Stimulated activated CD4-positive, alpha-beta T cell treated with anti-CD3 and anti-CD28 coated beads, Interleukin-15, amount 100 ng/mL, for 48 hours (primary cell): ENCODE results near the gene TMEM156.

Experiments
- DNase-seq, 2 donors: peaks; one replicate each; pipeline ENCODE4 v3.0.0-alpha.2; 2020; ENCODE audit warnings: low read depth in 2 of 2

Gene TMEM156, protein sequence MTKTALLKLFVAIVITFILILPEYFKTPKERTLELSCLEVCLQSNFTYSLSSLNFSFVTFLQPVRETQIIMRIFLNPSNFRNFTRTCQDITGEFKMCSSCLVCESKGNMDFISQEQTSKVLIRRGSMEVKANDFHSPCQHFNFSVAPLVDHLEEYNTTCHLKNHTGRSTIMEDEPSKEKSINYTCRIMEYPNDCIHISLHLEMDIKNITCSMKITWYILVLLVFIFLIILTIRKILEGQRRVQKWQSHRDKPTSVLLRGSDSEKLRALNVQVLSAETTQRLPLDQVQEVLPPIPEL

DNA sequence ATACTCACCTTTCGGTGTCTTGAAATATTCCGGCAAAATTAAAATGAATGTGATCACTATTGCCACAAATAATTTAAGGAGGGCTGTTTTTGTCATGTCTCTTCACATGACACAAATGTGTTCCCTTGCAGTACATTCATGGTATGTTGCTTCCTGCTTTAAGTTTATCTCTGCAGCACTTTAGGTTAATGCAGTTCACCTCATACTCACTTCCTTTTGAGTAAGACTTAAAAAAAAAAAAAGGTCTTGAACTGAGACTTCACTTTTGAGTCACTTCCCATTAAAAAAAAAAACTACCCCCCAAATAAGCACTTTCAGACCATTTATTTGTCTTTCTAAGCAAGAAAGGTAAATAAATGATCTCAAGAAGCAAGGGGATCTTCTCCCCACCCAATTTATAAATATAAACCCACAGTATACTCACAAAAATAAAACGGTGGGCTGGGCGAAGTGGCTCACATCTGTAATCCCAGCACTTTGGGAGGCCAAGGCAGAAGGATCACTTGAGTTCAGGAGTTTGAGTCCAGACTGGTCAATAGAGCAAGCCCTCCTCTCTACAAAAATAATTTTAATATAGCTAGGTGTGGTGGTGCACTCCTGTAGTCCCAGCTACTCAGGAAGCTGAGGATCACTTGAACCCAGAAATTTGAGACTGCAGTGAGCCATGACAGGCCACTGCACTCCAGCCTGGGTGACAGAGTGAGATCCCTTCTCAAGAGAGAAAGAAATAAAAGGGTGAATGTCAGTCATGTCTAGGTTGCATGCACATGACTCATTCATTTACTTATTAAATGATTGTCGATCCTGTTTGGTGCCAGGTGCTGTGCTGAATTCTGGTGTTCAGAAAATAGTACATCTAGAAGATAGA is at the start of gene TMEM156:
TSS of gene TMEM156 (minus strand) at position 192 of the 868 bp plus-strand sequence. CDS start at position 96, 96 bp downstream.
- no peak for DNase-seq

DNA sequence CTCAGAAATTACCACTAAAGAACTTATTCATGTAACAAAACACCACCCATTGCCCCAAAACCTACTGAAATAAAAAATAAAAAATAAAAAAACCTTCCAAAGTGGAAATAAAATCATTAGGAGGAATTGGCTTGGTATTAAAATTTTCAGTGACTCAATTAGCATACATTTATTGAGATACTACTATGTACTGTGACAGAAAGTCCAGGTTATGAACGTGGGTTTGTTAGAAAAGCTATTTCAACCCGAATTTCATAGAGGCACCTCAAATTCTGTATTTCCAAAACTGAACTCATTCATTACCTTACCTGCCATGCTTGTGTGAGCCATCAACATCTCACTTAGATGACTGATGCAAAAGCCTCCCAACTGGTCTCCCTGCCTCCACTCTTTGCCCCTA is 46.6 kb upstream of the TMEM156 start:
- DNase-seq: no peak

DNA sequence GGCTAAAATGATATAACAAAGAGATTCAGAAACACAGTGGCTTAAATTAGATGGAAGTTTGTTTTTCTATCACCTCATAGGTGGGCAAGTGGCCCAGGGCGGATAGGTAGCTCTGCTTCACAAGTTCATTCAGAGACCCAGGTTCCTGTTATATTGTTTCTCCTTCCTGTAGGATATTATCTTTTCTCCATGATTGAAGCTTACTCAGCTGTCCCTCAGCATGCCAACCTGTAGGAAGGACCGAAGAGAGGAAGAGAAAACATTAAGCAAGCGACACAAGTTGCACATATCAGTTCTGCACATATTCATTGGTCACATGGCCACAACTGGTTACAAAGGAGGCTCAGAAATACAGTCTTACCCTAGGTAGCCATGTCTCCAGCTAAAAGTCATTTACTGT is 36.7 kb upstream of the TMEM156 start:
- DNase-seq: no peak

DNA sequence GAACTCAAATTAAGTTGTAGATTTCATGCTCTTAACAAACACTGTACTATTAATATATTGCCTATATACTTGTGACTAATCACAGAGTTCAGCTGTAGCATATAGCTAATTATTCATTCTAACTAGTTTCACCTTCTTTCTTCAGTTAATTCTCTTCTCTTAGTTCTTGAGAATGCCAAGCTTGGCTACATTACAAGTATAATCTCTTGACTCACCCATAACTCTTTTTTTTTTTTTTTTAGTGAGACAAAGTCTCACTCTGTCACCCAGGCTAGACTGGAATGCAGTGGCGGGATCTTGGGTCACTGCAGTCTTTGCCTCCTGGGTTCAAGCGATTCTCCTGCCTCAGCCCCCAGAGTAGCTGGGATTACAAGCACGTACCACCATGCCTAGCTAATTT is 35.2 kb upstream of the TMEM156 start:
- DNase-seq: no peak

DNA sequence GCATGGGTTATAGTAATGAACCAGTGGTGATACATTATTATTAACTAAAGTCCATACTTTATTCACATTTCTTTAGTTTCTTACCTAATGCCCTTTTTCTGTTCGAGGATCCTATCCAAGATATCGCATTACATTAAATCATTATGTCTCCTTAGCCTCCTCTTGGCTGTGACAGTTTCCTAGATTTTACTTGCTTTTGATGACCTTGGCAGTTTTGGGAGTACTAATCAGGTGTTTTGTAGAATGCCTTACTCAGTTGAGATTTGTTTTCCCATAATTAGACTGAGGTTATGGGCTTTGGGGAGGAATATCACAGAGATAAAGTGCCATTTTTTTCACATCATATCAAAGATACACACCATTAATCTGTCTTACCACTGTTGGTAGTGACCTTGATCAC is 34.8 kb upstream of the TMEM156 start:
- no peak for DNase-seq

DNA sequence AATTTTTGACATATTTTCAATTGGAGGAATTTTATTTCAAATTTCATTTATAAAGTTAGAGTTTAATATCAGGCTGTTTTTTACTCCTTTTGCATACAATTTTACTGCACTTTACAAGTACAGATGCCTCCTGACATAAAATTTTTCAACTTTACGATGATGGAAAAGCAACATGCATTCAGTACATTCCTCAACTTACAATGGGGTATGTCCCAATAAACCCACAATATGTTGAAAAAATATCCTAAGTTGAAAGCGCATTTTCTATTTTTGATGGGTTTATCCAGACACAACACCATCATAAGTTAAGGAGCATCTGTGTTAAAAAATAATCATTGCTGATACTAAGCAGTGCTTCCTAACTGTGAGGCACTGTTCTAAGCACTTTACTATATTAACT is 34.2 kb upstream of the TMEM156 start:
- no peak for DNase-seq

DNA sequence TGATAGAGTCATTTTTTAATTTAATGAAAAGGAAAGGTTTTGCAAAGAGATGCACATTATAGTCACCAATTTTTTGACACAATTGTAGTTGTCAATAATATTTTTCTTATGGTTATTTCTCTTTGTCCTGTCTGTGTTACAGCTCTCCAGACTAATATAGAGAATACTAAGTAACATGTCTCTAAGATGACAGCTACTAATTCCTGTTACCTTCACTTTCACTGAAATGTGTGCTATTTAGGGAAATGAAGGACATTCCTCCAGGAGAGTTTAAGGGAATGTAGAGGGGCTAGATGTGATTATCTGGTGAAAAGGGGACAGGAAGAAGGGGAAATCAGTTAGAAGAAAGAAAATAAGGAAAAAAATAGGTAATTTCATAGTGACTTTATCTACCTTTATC is 31.2 kb upstream of the TMEM156 start:
- DNase-seq: no peak

DNA sequence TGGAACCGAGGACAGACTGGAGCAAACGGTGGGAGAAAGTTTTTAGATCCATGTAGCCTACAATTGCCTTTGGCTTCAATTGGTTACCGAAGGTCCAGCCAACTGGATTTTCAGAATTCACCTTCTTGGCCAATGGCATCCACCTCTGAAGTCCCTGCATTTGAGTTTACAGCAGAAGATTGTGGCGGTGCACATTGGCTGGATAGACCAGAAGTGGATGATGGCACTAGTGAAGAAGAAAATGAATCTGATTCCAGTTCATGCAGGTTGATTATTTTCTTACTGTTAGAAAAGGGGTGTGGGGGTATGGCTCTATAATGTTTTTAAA is 30.5 kb upstream of the TMEM156 start:
- DNase-seq: no peak

DNA sequence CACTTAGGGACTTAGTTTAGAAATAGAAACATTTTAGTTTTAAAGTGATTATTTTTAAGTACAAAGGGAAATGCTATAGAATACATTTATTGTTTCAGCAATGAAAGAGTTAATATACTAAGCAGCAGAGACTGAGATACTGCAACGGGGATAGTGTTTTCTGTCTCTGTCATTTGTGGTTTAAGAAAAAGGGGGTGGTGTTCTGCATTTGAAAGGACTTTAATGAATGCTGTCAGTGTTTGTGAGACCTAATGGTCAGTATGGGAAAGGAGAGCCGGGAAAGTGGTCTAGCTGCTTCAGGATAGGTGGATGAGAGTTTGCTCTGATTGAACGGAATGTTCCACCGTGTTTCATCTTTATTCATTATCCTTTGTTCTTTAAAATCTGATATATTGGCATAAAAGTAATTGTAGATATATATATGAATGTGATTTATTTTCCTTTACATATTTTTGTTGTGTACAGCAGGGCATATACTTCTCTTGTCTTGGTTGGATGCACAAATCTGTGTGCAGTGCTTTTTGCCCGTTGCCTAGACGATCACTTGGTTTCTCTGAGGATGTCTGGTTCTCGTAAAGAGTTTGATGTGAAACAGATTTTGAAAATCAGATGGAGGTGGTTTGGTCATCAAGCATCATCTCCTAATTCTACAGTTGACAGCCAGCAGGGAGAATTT is 30.0 kb upstream of the TMEM156 start, which contains the start of gene KLHL5:
TSS of gene KLHL5 (plus strand) at position 139 of the 676 bp plus-strand sequence. CDS start at position 560, 421 bp downstream.
- DNase-seq: no peak

DNA sequence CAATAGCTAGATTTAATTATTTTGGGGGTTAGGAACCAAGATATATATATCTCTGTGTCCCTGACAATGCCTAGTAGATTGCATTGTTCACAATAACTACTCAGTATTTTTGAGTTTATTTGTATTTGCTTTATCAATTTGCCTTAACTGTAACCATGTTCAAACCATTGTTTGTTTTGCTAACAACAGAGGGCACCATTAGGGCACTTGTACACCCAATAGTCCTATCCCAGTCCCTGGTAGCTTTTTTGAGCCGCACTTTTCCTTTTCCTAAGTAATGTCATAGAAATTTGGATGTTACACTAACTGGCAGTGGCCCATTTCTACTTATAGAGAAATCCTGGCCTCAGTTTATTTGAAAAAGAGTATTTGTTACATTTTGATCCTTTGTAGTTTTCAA is 29.2 kb upstream of the TMEM156 start:
- no peak for DNase-seq

DNA sequence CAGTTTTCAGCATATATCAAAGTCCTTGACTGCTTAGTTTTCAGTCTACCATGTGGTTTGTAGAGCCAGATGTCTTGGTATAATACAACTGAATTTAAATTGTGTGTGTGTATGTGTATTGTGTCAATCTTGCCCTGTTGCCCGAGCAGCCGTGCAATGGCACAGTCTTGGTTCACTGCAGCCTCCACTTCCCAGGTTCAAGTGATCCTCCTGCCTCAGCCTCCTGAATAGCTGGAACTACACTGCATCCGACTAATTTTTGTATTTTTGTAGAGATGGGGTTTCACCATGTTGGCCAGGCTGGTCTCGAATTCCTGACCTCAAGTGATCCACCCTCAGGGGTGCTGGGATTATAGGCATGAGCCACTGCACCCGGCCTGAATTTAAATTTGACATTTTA is 23.8 kb upstream of the TMEM156 start:
- no peak for DNase-seq

DNA sequence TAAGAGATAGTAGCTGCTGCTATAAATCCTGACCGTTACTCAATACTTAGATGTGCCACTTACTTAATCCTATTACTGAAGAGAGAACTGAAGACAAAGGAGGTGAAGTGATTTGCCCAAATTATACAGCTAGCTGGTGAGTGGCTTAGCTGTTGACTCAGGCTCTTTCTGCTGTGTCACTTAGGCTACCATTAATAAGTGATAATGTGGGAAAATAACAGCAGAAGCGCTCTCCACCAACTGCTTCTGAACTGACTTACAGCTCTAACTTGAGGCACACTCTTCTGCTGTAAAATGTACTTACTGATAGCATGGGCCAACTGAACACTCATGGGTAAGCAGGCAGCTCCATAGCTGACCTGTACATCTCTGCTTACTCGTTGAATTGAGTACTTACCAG is 22.3 kb upstream of the TMEM156 start:
- no peak for DNase-seq

DNA sequence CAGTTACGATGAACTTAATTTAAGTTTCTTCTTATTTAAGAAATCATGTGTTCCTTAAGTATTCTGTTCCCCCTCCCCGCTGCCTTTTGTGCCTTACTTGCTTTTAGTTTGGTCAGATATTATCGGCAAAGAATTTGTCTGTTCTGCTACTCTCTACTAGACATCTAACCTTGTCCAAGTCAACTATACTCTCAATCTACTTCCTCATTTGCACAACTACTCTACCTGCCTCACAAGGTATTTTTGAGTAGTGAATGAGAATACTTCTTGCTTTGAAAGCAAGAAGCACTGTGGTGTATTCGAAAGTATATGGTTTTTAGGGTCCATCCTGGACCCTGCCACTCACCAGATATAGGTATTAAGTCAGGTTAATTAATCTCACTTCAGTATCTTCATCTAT is 21.8 kb upstream of the TMEM156 start:
- DNase-seq: no peak

DNA sequence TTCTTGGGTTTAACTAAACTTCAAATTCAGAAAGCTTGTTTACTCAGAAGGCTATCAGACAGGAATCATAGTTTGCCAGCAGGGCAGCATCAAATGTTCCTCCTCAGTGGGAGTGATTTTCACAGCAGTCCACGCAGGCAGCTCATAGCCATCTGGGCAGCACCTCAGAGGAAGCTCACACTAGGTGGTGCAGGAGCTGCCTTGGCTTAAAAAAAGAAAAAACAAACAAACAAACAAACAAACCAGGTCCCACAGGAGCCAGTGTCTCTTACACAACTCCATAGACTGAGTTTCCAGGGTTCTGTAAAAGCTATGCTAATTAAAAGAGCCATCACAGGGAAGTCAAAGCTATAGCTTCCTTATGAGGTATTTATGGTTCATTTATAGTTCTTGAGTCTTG is 19.3 kb upstream of the TMEM156 start:
- DNase-seq: no peak

DNA sequence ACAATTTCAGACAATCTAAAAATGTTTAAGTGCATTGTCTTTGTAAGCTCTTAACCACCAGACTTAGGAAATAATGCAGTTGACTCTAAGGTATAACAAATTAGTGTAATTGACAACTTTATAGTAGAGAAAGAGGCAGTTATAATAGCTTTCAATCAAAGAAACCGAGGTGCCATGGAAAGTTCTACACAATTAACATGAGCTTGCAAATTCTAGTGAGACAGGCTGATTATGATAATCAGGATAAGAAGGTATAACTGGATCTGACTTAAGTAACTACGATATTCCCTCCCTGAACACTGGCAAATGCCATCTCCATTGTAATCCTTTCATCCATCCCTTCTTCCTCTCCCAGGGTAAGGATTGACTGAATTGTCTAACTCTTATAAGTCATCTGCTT is 18.4 kb upstream of the TMEM156 start:
- no peak for DNase-seq

DNA sequence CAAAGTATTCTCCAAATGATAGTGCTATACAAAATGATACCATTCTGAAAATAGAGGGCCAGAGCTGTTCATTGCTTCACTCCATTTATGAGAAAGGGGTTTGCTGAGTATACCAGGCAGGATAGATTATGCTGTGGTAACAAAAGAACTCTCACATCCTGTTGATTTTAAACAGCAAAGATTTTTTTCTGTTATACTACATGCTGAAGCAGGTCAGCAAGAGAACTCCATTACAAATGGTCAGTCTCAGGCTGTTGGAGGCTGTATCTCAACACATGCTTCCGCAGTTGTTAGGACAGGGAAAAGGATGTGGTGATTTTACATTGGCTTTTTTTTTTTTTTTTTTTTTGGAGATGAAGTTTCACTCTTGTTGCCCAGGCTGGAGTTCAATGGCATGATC is 16.1 kb upstream of the TMEM156 start:
- no peak for DNase-seq

DNA sequence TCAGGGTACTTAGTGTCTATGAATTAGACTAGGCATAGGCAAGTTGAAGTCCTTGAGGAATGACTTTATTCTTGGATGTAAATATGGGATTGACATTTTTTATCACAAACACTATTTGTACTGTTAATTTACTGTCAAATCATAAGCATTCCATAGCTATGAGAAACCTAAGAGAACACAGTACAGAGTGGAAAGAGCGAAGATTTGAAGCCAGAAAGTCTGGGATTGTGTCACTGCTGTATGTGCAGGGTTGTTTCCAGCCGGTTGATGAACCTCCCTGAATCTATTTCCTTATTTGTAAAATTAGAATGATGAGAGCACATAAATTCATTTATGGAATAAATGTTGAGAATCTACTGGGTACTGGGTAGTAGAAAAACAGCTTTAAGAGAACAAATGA is 15.5 kb upstream of the TMEM156 start:
- no peak for DNase-seq

DNA sequence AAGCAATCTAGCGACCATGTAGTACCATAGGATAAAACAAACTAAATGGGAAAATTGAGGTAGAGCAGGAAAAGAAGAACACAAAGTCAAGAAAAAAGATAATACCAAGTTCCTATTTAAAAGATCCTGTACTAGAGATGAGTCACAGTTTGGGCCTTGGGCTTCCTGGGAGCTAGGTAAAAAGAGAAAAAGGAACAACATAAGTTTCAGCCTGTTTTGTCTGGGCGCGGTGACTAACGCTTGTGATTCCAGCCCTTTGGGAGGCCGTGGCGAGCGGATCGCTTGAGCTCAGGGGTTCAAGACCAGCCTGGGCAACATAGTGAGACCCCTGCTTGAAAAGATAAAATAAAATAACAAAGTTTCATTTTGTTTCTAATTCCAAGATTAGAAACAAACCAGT is 14.0 kb upstream of the TMEM156 start:
- DNase-seq: no peak

DNA sequence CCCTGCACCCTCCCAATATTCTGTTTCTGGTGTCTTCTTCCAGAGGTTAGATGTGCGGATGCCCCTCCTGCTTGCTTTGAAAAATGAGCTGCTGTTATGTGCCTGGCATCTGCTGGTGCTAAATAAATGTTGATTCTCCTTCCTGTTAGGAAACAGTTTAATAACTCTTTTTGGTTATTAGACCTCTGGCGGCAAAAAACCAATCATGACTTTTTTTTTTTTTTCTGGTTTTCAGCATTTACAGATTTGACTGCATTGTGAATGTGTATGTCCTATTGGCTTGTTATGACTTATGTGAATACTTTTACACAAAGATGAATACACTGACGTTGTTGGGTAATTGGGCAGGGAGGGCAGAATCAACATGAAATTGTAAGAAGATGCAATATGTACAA is 13.6 kb upstream of the TMEM156 start:
- no peak for DNase-seq

DNA sequence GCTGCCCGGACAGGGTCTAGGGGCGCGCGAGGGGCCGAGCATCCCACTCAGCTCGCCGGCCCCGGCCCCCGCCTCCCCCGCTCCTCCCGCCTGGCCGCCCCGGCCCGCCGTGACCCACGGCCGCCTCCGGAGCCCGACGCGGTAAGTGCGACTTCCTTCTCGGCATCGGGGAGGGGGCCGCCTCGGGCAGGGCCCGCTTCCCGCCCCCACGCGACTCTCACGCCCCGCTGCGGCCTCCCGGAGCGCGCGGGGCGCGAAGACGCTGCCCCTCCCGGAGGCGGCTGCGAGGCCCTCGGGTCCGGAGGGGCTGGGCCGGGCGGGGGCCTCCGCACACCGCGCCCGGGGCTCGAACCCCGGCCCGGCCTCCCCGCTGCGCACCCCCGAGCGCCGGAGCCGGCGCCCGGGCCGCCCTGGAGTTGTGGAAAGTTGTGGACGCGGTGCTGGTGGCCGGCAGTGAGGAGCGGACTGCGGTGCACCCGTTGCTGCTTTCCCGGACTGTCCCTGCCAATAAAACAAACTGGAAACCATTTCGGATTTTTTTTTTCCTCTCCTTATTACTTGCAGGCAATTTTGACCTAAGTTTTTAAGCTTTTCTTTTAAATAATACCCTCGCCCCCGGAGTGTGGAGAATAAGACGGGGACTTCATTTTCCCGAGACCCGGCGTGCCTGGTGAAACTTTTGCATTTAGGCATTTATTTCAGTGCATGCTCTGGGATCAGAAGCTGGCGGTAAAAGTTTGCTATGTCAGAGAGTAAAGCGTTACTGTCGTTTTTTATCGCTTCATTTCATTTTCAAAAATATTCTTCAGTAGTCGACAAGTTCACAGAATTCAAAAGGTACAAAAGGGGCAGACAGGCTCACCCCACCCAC is 13.0 kb upstream of the TMEM156 start:
- DNase-seq: peak in 1 of 2 donors; percentile 30

DNA sequence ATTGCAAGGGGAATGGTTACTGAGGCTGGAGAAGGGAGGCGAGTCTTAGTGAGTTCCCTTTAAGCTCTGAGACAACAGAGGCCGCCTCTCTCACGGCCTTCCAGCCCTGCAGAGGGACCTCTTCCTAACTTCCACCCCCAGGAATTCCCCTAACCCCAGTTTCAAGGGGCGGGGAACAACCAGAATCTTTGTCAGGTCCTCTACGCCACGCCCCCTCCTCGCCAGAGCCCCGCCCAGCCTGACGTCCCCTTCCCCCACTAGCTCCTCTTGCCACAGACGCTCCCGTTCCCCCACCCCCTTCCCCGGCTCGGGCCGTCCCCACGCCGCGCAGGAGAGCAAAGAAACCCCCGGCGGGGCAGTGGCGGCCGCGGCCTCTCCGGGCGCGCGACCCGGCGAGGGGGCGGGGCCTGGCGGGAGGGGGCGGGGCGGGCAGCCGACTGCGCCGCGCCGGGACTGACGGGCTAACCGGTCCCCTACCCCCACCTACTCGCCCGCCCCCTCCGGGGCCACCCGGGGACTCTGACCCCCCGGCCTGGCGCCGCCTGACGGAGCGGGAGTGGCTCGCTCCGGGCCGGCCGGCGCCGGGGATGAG is 12.3 kb upstream of the TMEM156 start:
- DNase-seq: peak; percentile 92 to 96
